ENCODE results near the gene CEMIP.

- no peak for TF ChIP-seq CTCF (IDR thresholded peaks at IDR 0.05; ENCODE audit: insufficient read depth, low read length, poor library complexity, severe bottlenecking)
- no peak for TF ChIP-seq EZH2phosphoT487 (conservative IDR thresholded peaks at IDR 0.05; ENCODE audit: low read length)
Measured at GRCh38 chr15:80895091-80895490, 115.9 kb downstream of the CEMIP start.

All from SU-DHL-6 (cell line).